Measurements from ENCODE around the gene ING3. TPM values are rescaled to one million over a fixed set of nuclear protein-coding genes. Genes with fewer than 3 reads are reported as not detected.

The ING3 gene
- total and polyA plus RNA-seq, 2 donors (not counting 3 experiments of a cell fraction or from before 2014, with no cell fraction given) = 8.7 to 19.6 TPM

DNA sequence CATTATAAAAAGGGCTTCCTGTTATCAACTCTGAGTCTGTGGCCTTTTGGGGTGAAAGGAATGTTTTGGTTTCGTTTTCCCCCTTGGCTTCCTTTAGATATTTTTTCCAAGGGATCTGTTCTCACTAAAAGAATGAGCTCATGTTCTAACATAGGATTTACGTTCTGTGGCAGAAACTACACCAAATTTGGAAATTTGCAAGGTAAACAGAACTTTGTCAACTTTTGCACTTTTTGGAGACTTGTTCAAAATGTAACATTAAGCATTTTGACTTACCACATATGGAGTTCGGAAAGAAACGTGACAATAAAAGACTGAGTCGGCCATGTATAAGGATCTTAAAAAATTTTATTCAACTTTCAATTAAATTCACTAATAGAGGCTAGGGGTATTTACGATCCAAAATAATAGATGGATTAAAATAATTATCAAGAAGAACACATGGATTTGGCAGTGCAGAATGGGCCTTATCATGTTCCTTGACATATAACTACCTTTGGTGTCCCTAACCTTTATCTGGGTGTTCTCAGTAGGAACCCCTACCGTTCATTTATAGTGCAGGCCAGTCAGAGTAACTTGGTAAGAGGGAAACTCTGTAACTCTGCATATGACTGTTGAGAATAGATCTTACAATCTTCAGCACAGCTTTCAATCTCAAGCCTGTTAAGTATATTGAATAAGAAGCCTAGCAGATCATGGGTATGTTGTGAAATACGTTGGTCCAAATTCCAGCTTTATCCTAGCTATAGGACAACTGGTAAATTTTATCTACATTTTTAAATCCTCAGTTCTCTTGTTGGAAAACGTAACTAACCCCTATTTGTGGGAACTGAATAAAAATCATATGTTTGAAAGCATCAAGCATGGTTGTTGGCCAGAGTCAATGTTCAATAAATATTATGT is 49.8 kb downstream of the ING3 start:
- Histone ChIP-seq H3K27ac (ENCODE audit: insufficient read depth, low read depth, low read length) (no peak overlapping the region), H2AFZ (ENCODE audit: low read depth, low read length) (peak overlapping the region; percentile 71), H3K9me1 (replicated peaks; ENCODE audit: control insufficient read depth, extremely low read depth, insufficient read depth, low read length) (no peaks in the 10 kb centered on the region), H3K4me1 (ENCODE audit: control insufficient read depth, extremely low read depth, insufficient read depth, low read length) (peaks cover 6% of the 10 kb centered on the region), H3K4me2 (ENCODE audit: insufficient read depth, low read length) (peak overlapping the region; percentile 72), H3K9me3 (replicated peaks; ENCODE audit: control insufficient read depth, insufficient read depth, low read length) (no peaks in the 10 kb centered on the region), H3K27me3 (ENCODE audit: control insufficient read depth in 2 of 2, insufficient read depth in 2 of 2, low read length in 2 of 2) (peaks cover 0 to 7% of the 10 kb centered on the region in 2 experiments), H3K4me3 (replicated peaks in 1 of 3; ENCODE audit: insufficient read depth in 1 of 3, low read depth in 1 of 3, low read length in 3 of 3) (peak overlapping the region in 1 of 3 experiments; percentile 4), H3K9ac (replicated peaks; ENCODE audit: extremely low read depth, insufficient read depth, low read length) (no peak overlapping the region), H3K36me3 (ENCODE audit: control insufficient read depth in 2 of 2, extremely low read depth in 1 of 2, insufficient read depth in 2 of 2, low read length in 2 of 2) (no peaks in the 10 kb centered on the region), H3K79me2 (ENCODE audit: control insufficient read depth, insufficient read depth, low read length) (no peaks in the 10 kb centered on the region), H4K20me1 (replicated peaks; ENCODE audit: control insufficient read depth, extremely low read depth, insufficient read depth, low read length) (no peaks in the 10 kb centered on the region)
- ChIA-PET POLR2A (no interaction called here), CTCF (interaction anchor here (0.6 to 7.6 kb wide), 7 partner anchors 13 to 108 kb away, joined by 3 to 71 read pairs (median 3); partner anchors contain the start of gene CPED1)
- dilution Hi-C loops (cut with MboI; ENCODE audit: extremely low pct_ligation_motif_present, low sequenced_read_pairs) (no loop called here), intact Hi-C loops (cut with micrococcal nuclease) (no loop called here)
- TF ChIP-seq FOS (IDR thresholded peaks at IDR 0.05; ENCODE audit: borderline replicate concordance, insufficient read depth, low read length) = no peak
- no peak for TF ChIP-seq GATA2 (IDR thresholded peaks at IDR 0.05; ENCODE audit: insufficient read depth, insufficient read length, low read depth, low read length)
- no peak for TF ChIP-seq POLR2A (IDR thresholded peaks at IDR 0.05; ENCODE audit: low read depth, low read length)
- no TSS peak for BruUV-seq (replicated peaks)
- DNase-seq (ENCODE audit: low read depth, low spot score) = peak; percentile 80
- no peak for FAIRE-seq

GRCh38 chr7:121001234-121001906 is 50.8 kb downstream of the ING3 start:
- intact Hi-C loops (cut with micrococcal nuclease) = no loop called here
- H3K79me2 ChIP-seq (ENCODE audit: control insufficient read depth, insufficient read depth, low read length) = no peaks in the 10 kb centered on the region
- ChIA-PET CTCF (interaction anchor here (1.0 to 7.6 kb wide), 6 partner anchors 9 to 209 kb away, joined by 3 to 71 read pairs (median 4); partner anchors contain the start of gene CPED1), POLR2A (no interaction called here)
- no peaks in the 10 kb centered on the region for H3K9me1 ChIP-seq (replicated peaks; ENCODE audit: control insufficient read depth, extremely low read depth, insufficient read depth, low read length)
- no peak overlapping the region for H3K9ac ChIP-seq (replicated peaks; ENCODE audit: extremely low read depth, insufficient read depth, low read length)
- no TSS peak for BruUV-seq (replicated peaks)
- no peak overlapping the region for H2AFZ ChIP-seq (ENCODE audit: low read depth, low read length)
- H3K36me3 ChIP-seq (ENCODE audit: control insufficient read depth in 2 of 2, extremely low read depth in 1 of 2, insufficient read depth in 2 of 2, low read length in 2 of 2) = no peaks in the 10 kb centered on the region
- FAIRE-seq = no peak
- H4K20me1 ChIP-seq (replicated peaks; ENCODE audit: control insufficient read depth, extremely low read depth, insufficient read depth, low read length) = no peaks in the 10 kb centered on the region
- H3K4me2 ChIP-seq (ENCODE audit: insufficient read depth, low read length) = no peak overlapping the region
- dilution Hi-C loops (cut with MboI; ENCODE audit: extremely low pct_ligation_motif_present, low sequenced_read_pairs) = no loop called here
- H3K27me3 ChIP-seq (ENCODE audit: control insufficient read depth in 2 of 2, insufficient read depth in 2 of 2, low read length in 2 of 2) = peaks cover 0 to 10% of the 10 kb centered on the region in 2 experiments
- no peak overlapping the region for H3K4me3 ChIP-seq (replicated peaks in 1 of 3; ENCODE audit: insufficient read depth in 1 of 3, low read depth in 1 of 3, low read length in 3 of 3)
- DNase-seq (ENCODE audit: low read depth, low spot score) = no peak
- H3K9me3 ChIP-seq (replicated peaks; ENCODE audit: control insufficient read depth, insufficient read depth, low read length) = no peaks in the 10 kb centered on the region
- TF ChIP-seq JUN (IDR thresholded peaks at IDR 0.05; ENCODE audit: borderline replicate concordance, insufficient read depth, insufficient read length, low read depth) (no peak), EZH2 (IDR thresholded peaks at IDR 0.05; ENCODE audit: borderline replicate concordance, low read depth, low read length, severe bottlenecking) (no peak), POLR2A (IDR thresholded peaks at IDR 0.05; ENCODE audit: low read depth, low read length) (no peak), FOS (IDR thresholded peaks at IDR 0.05; ENCODE audit: borderline replicate concordance, insufficient read depth, low read length) (no peak), POLR2AphosphoS5 (IDR thresholded peaks at IDR 0.05; ENCODE audit: insufficient read depth, low read depth, low read length) (no peak), GATA2 (IDR thresholded peaks at IDR 0.05; ENCODE audit: insufficient read depth, insufficient read length, low read depth, low read length) (no peak), MAX (IDR thresholded peaks at IDR 0.05; ENCODE audit: insufficient read depth, insufficient read length) (no peak), MYC (IDR thresholded peaks at IDR 0.05; ENCODE audit: low read depth, low read length) (no peak)
- TF ChIP-seq, protein P1, sequence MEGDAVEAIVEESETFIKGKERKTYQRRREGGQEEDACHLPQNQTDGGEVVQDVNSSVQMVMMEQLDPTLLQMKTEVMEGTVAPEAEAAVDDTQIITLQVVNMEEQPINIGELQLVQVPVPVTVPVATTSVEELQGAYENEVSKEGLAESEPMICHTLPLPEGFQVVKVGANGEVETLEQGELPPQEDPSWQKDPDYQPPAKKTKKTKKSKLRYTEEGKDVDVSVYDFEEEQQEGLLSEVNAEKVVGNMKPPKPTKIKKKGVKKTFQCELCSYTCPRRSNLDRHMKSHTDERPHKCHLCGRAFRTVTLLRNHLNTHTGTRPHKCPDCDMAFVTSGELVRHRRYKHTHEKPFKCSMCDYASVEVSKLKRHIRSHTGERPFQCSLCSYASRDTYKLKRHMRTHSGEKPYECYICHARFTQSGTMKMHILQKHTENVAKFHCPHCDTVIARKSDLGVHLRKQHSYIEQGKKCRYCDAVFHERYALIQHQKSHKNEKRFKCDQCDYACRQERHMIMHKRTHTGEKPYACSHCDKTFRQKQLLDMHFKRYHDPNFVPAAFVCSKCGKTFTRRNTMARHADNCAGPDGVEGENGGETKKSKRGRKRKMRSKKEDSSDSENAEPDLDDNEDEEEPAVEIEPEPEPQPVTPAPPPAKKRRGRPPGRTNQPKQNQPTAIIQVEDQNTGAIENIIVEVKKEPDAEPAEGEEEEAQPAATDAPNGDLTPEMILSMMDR (IDR thresholded peaks at IDR 0.05; ENCODE audit: extremely low read depth in 1 of 2, insufficient read depth in 1 of 2, low read depth in 1 of 2, low read length in 2 of 2) = no peak
- H3K4me1 ChIP-seq (ENCODE audit: control insufficient read depth, extremely low read depth, insufficient read depth, low read length) = peaks cover 3% of the 10 kb centered on the region
- no peak overlapping the region for H3K27ac ChIP-seq (ENCODE audit: insufficient read depth, low read depth, low read length)
